B cell (primary cell): ENCODE results near the gene HSPBAP1. TPM values are rescaled to one million over a fixed set of nuclear protein-coding genes. Genes with fewer than 3 reads are reported as not detected.

Source experiments
- ATAC-seq: fragments of 200-7000 bp; cut with Tn5 transposase; one replicate; pipeline ENCODE4 v1.10.0; 2021; ENCODE audit warnings: low read depth, mild to moderate bottlenecking, moderate number of reproducible peaks, moderate library complexity
- CTCF ChIA-PET: fragments of 350-600 bp; sonication (Branson Sonifier 250); formaldehyde crosslinking; loops from one replicate; lab custom pipeline; 2021; ENCODE audit warnings: antibody characterized with exemption, inconsistent platforms; lab: Charles Lee
- POLR2A ChIA-PET: fragments of 350-600 bp; sonication (Branson Sonifier 250); formaldehyde crosslinking; loops from one replicate; lab custom pipeline; 2021; ENCODE audit warnings: antibody characterized with exemption; lab: Charles Lee
- DNase-seq: peaks from one replicate; pipeline ENCODE4 v3.0.0; 2013
- H2AFZ ChIP-seq: 2 replicates; pipeline ENCODE4 v1.6.1; 2012; ENCODE audit warnings: mild to moderate bottlenecking, low read depth, low read length; ENCODE audit not compliant: insufficient read depth, poor library complexity, severe bottlenecking
- H3K27ac ChIP-seq, 2 donors: 1 replicate in 1 of 2; 2 replicates in 1 of 2; pipeline ENCODE4 v1.5.1; 2012 to 2013; ENCODE audit warnings: low read length in 2 of 2, mild to moderate bottlenecking in 2 of 2, moderate library complexity in 1 of 2
- H3K27me3 ChIP-seq, 4 experiments: fragments of 200-600 bp in 1 of 4; sonication (generic) in 1 of 4; replicated peaks in 1 of 4; 1 replicate in 2 of 4; 2 replicates in 2 of 4; pipeline versions ENCODE4 v1.6.1 to v1.7.0; 2013 to 2016; ENCODE audit warnings: low read length in 3 of 4, mild to moderate bottlenecking in 2 of 4, mixed read lengths in 1 of 4, moderate library complexity in 1 of 4; ENCODE audit not compliant: insufficient read depth in 4 of 4, control insufficient read depth in 3 of 4; ENCODE audit errors: control extremely low read depth in 1 of 4
- H3K36me3 ChIP-seq, 2 experiments: replicated peaks in 1 of 2; 1 replicate in 1 of 2; 2 replicates in 1 of 2; pipeline versions ENCODE4 v1.6.1 to v1.7.1; 2013; ENCODE audit warnings: low read length in 1 of 2; ENCODE audit not compliant: insufficient read depth in 2 of 2, control insufficient read depth in 1 of 2; ENCODE audit errors: control extremely low read depth in 1 of 2, extremely low read depth in 1 of 2
- H3K4me1 ChIP-seq, 2 donors: fragments of 200-600 bp in 1 of 2; sonication (generic) in 1 of 2; 1 replicate in 1 of 2; 2 replicates in 1 of 2; pipeline versions ENCODE4 v1.5.1 to v1.6.1; 2013 to 2017; ENCODE audit warnings: low read length in 2 of 2; ENCODE audit not compliant: control insufficient read depth in 2 of 2, insufficient read depth in 2 of 2
- H3K4me2 ChIP-seq: replicated peaks from 2 replicates; pipeline ENCODE3; 2012; ENCODE audit warnings: mild to moderate bottlenecking, low read depth, low read length; ENCODE audit not compliant: poor library complexity, severe bottlenecking
- H3K4me3 ChIP-seq, 5 experiments: fragments of 200-600 bp in 1 of 5; sonication (generic) in 1 of 5; 1 replicate in 3 of 5; 2 replicates in 2 of 5; pipeline versions ENCODE4 v1.5.1 to v1.7.0; 2011 to 2016; ENCODE audit warnings: low read length in 4 of 5, mild to moderate bottlenecking in 4 of 5, low read depth in 2 of 5, control low read depth in 1 of 5, moderate library complexity in 1 of 5; ENCODE audit not compliant: insufficient read depth in 1 of 5; ENCODE audit errors: control extremely low read depth in 1 of 5, extremely low read depth in 1 of 5
- H3K79me2 ChIP-seq: fragments of 200-600 bp; sonication (generic); one replicate; pipeline ENCODE4 v1.6.0; 2016; ENCODE audit warnings: low read length; ENCODE audit not compliant: control insufficient read depth, insufficient read depth
- H3K9ac ChIP-seq: fragments of 200-600 bp; sonication (generic); 2 replicates; pipeline ENCODE4 v1.6.1; 2017; ENCODE audit warnings: mild to moderate bottlenecking, low read length, moderate library complexity
- H3K9me3 ChIP-seq, 3 donors: one replicate each; pipeline versions ENCODE4 v1.6.1 to v1.7.1; 2013; ENCODE audit warnings: low read length in 2 of 3; ENCODE audit not compliant: control insufficient read depth in 2 of 3, insufficient read depth in 1 of 3; ENCODE audit errors: control extremely low read depth in 1 of 3
- H4K20me1 ChIP-seq: 2 replicates; pipeline ENCODE4 v1.6.0; 2012; ENCODE audit warnings: mild to moderate bottlenecking, low read length; ENCODE audit not compliant: insufficient read depth, control insufficient read depth, poor library complexity, severe bottlenecking
- H3K27ac Mint-ChIP-seq: one replicate; pipeline ENCODE4 v1.8.0; 2021; ENCODE audit warnings: mixed read lengths
- H3K27me3 Mint-ChIP-seq: one replicate; pipeline ENCODE4 v1.8.0; 2021; ENCODE audit warnings: mixed read lengths
- H3K4me1 Mint-ChIP-seq: one replicate; pipeline ENCODE4 v1.8.0; 2021; ENCODE audit warnings: mixed read lengths
- H3K4me3 Mint-ChIP-seq: one replicate; pipeline ENCODE4 v1.8.0; 2021; ENCODE audit warnings: mixed read lengths
- H3K9me3 Mint-ChIP-seq: one replicate; pipeline ENCODE4 v1.8.0; 2022; ENCODE audit warnings: mixed read lengths; ENCODE audit not compliant: insufficient read depth
- EZH2 ChIP-seq: IDR thresholded peaks from 2 replicates; pipeline ENCODE4 v1.6.1; 2012; ENCODE audit warnings: borderline replicate concordance, low read depth, mild to moderate bottlenecking, moderate library complexity, low read length; ENCODE audit not compliant: insufficient read depth, poor library complexity, severe bottlenecking
- WGBS: methylation state at CpG from one replicate; pipeline ENCODE4 v1.1.5; 2013; ENCODE audit warnings: missing lambda C conversion rate; ENCODE audit not compliant: insufficient coverage; 5-methylcytosine and 5-hydroxymethylcytosine counted together
- intact Hi-C: fragments of 100-400 bp; cut with micrococcal nuclease; formaldehyde crosslinking; loops from one replicate; pipeline ENCODE4 v1.10.0; 2022
- polyA plus RNA-seq: library from polyadenylated mRNA; depleted of rRNA; stranded (reverse); fragments of >200 nt; gene quantifications from 2 replicates; pipeline ENCODE4 v1.2.3, GENCODE V29; 2012
- total RNA-seq, 2 donors: library from RNA; stranded (reverse); fragments of 120-200 nt in 1 of 2; gene quantifications; 1 replicate in 1 of 2; 2 replicates in 1 of 2; pipeline versions ENCODE4 v1.2.3 to v1.2.4, GENCODE V29; 2013 to 2022
- TF ChIP-seq, protein P1 (sequence below): fragments of 200-600 bp; IDR thresholded peaks from one replicate; pipeline ENCODE4 v1.8.0; 2022; ENCODE audit warnings: antibody characterized with exemption, mild to moderate bottlenecking

Gene HSPBAP1
- total and polyA plus RNA-seq, 2 donors (not counting 1 experiment from before 2014, with no cell fraction given), result 23.0 to 49.6 TPM

DNA sequence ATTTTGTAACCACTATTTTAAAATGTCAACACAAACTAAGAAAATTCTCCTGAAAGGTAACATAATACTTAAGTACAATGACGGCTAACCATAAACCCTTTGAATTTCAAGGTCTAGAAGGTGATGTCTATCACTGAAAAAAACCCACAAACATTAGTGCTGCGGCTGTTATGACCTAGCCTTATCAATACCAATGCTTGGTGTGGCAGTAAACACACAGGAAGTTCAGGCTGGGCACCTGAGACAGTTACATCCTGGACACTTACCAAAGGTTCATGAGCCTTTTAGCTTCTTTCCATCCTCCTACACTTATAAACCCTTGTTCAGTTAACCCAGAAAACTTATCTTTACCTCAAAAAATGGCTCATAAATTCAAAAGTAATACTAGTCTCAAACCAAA is 5.8 kb downstream of the HSPBAP1 start:
- H3K27ac Mint-ChIP-seq, result no peak overlapping the region
- peaks cover 2 to 6% of the 10 kb centered on the region in 2 donors for H3K4me1 ChIP-seq
- no peak overlapping the region for H3K4me3 Mint-ChIP-seq
- H3K36me3 ChIP-seq, result peaks cover 1 to 8% of the 10 kb centered on the region in 2 experiments
- H3K79me2 ChIP-seq, result peaks cover 29% of the 10 kb centered on the region
- POLR2A ChIA-PET, result no interaction called here
- H3K9ac ChIP-seq, result no peak overlapping the region
- no peaks in the 10 kb centered on the region for H3K9me3 ChIP-seq
- H2AFZ ChIP-seq, result no peak overlapping the region
- peaks cover 18% of the 10 kb centered on the region for H3K4me1 Mint-ChIP-seq
- 100% methylated on average over 2 of the region's 2 CpGs for WGBS
- CTCF ChIA-PET, result no interaction called here
- no peaks in the 10 kb centered on the region for H3K27me3 Mint-ChIP-seq
- no peaks in the 10 kb centered on the region for H3K27me3 ChIP-seq
- no peak for DNase-seq
- no peaks in the 10 kb centered on the region for H3K9me3 Mint-ChIP-seq
- TF ChIP-seq, protein P1, sequence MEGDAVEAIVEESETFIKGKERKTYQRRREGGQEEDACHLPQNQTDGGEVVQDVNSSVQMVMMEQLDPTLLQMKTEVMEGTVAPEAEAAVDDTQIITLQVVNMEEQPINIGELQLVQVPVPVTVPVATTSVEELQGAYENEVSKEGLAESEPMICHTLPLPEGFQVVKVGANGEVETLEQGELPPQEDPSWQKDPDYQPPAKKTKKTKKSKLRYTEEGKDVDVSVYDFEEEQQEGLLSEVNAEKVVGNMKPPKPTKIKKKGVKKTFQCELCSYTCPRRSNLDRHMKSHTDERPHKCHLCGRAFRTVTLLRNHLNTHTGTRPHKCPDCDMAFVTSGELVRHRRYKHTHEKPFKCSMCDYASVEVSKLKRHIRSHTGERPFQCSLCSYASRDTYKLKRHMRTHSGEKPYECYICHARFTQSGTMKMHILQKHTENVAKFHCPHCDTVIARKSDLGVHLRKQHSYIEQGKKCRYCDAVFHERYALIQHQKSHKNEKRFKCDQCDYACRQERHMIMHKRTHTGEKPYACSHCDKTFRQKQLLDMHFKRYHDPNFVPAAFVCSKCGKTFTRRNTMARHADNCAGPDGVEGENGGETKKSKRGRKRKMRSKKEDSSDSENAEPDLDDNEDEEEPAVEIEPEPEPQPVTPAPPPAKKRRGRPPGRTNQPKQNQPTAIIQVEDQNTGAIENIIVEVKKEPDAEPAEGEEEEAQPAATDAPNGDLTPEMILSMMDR, result no peak
- TF ChIP-seq EZH2, result no peak
- H3K27ac ChIP-seq, result peak overlapping the region in 1 of 2 donors; percentile 27
- intact Hi-C loops, result no loop called here
- no peak overlapping the region for H3K4me2 ChIP-seq
- no peaks in the 10 kb centered on the region for H4K20me1 ChIP-seq
- no peak overlapping the region for H3K4me3 ChIP-seq
- ATAC-seq, result no peak

DNA sequence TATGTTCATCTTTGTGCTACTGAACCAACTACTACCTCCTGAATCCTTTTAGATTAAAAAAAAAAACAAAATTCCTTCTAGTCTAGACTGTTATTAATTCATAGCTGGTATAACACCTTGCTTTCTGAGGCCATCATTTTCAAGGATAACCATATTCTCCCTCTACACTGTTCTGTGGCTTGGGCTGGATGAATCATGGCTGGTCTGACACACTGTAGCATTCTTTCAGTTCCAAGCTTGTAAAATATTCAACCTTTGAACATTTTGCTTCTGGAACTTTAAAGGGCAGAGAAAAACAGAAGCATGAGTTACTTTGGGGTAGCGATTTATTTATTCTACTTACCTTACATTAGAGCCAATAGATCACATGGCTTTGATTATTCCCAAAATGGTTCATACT is 7.6 kb downstream of the HSPBAP1 start:
- H3K4me1 ChIP-seq, result no peaks in the 10 kb centered on the region
- Mint-ChIP-seq H3K27ac (no peak overlapping the region), H3K4me1 (peaks cover 16% of the 10 kb centered on the region), H3K27me3 (no peaks in the 10 kb centered on the region), H3K4me3 (no peak overlapping the region), H3K9me3 (no peaks in the 10 kb centered on the region)
- H3K9me3 ChIP-seq, result no peaks in the 10 kb centered on the region
- no peaks in the 10 kb centered on the region for H3K27me3 ChIP-seq
- H3K36me3 ChIP-seq, result peaks cover 1 to 8% of the 10 kb centered on the region in 2 experiments
- H2AFZ ChIP-seq, result no peak overlapping the region
- WGBS, result no CpG with 5 or more reads among the region's 1 CpG
- H3K27ac ChIP-seq, result no peak overlapping the region
- no peak overlapping the region for H3K4me3 ChIP-seq
- POLR2A ChIA-PET, result no interaction called here
- DNase-seq (no peak), ATAC-seq (no peak)
- CTCF ChIA-PET, result no interaction called here
- no peak overlapping the region for H3K9ac ChIP-seq
- H3K79me2 ChIP-seq, result peaks cover 17% of the 10 kb centered on the region
- H3K4me2 ChIP-seq, result no peak overlapping the region
- TF ChIP-seq, protein P1, result no peak
- no peak for TF ChIP-seq EZH2
- intact Hi-C loops, result no loop called here
- H4K20me1 ChIP-seq, result no peaks in the 10 kb centered on the region
